Cerebellar nuclear complex (tissue), 1 donor: ENCODE measurements around the gene RD3L.
"Not testable (repeated sequence)": the region's sequence is repeated elsewhere in the genome, so short reads cannot be mapped to it uniquely, and the experiment has no call there.

Experiments
- DNase-seq, 2 experiments: peaks; one replicate each; lab custom pipeline; 2025; lab: John Stamatoyannopoulos, UW

The RD3L gene

GRCh38 chr14:103928011-103928890 lies 14.1 kb downstream of the RD3L start, which contains the start of gene TDRD9:
Gene TDRD9, plus strand, starts transcription at chr14:103928456. Its CDS starts 54 bp downstream, at chr14:103928510.
- no peak for DNase-seq

- no peak for DNase-seq
These were observed 14.8 kb downstream of the RD3L start for GRCh38 chr14:103927566-103927965.

- DNase-seq, result no peak
These were observed 17.0 kb downstream of the RD3L start for GRCh38 chr14:103925316-103925715.

GRCh38 chr14:103923863-103924262 lies 18.5 kb downstream of the RD3L start:
- DNase-seq, result no peak

GRCh38 chr14:103921855-103922200 lies 20.5 kb downstream of the RD3L start:
- not testable (repeated sequence) for DNase-seq

- peak; percentile 19 to 61 for DNase-seq
These were observed 21.1 kb downstream of the RD3L start for GRCh38 chr14:103920981-103921854.

GRCh38 chr14:103916636-103917262 lies 25.6 kb downstream of the RD3L start:
- no peak for DNase-seq

- DNase-seq, result no peak
These were observed 26.7 kb downstream of the RD3L start for GRCh38 chr14:103915616-103916015.

GRCh38 chr14:103910984-103911383 lies 31.3 kb downstream of the RD3L start:
- DNase-seq, result no peak

GRCh38 chr14:103910262-103910935 lies 31.9 kb downstream of the RD3L start:
- DNase-seq, result peak; percentile 48 to 94

GRCh38 chr14:103909531-103910261 lies 32.6 kb downstream of the RD3L start:
- DNase-seq, result no peak

GRCh38 chr14:103908580-103908979 lies 33.7 kb downstream of the RD3L start:
- DNase-seq, result no peak

- DNase-seq, result no peak
These were observed 36.4 kb downstream of the RD3L start for GRCh38 chr14:103905842-103906456.

- DNase-seq, result no peak
These were observed 37.7 kb downstream of the RD3L start for GRCh38 chr14:103904493-103905107.

GRCh38 chr14:103899833-103900232 lies 42.5 kb downstream of the RD3L start:
- DNase-seq, result no peak

GRCh38 chr14:103899316-103899715 lies 43.0 kb downstream of the RD3L start:
- no peak for DNase-seq

GRCh38 chr14:103898711-103899110 lies 43.6 kb downstream of the RD3L start:
- no peak for DNase-seq

- DNase-seq, result no peak
These were observed 44.1 kb downstream of the RD3L start for GRCh38 chr14:103898204-103898603.

- no peak for DNase-seq
These were observed 45.0 kb downstream of the RD3L start for GRCh38 chr14:103897075-103897947.
